Measurements from ENCODE around the gene TMEM236.
"Not testable (repeated sequence)": the region's sequence is repeated elsewhere in the genome, so short reads cannot be mapped to it uniquely, and the experiment has no call there.

The TMEM236 gene

DNA sequence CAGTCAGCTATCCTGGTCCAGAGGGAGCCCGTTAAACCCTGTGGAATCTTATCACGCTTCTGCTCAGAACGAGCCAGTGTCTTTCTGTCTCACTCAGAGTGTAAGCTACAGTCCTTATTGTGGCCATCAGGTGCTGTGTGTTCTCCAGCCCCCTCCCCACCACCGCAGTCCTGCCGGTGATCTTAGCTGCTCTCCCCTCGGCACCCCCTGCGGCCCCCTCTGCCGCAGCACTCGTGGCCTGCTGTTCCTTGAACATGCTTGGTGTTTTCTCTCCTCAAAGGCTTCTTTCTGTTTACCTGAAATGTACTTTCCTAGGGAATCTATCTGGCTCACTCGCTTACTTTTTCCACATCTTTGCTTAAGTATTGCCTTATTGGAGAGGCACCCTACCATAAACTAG lies 38.2 kb upstream of the TMEM236 start:
- TF ChIP-seq CTCF (conservative IDR thresholded peaks at IDR 0.05), result no peak
- no peak overlapping the region for H3K27ac ChIP-seq

GRCh38 chr10:17716161-17716560 lies 35.8 kb upstream of the TMEM236 start:
- TF ChIP-seq CTCF (conservative IDR thresholded peaks at IDR 0.05), result no peak
- H3K27ac ChIP-seq, result no peak overlapping the region

GRCh38 chr10:17722317-17723014 lies 29.5 kb upstream of the TMEM236 start:
- not testable (repeated sequence) for H3K27ac ChIP-seq

GRCh38 chr10:17725703-17726102 lies 26.3 kb upstream of the TMEM236 start:
- no peak for TF ChIP-seq CTCF (conservative IDR thresholded peaks at IDR 0.05)
- no peak overlapping the region for H3K27ac ChIP-seq

GRCh38 chr10:17729630-17730029 lies 22.4 kb upstream of the TMEM236 start:
- TF ChIP-seq CTCF (conservative IDR thresholded peaks at IDR 0.05), result no peak
- H3K27ac ChIP-seq, result no peak overlapping the region

DNA sequence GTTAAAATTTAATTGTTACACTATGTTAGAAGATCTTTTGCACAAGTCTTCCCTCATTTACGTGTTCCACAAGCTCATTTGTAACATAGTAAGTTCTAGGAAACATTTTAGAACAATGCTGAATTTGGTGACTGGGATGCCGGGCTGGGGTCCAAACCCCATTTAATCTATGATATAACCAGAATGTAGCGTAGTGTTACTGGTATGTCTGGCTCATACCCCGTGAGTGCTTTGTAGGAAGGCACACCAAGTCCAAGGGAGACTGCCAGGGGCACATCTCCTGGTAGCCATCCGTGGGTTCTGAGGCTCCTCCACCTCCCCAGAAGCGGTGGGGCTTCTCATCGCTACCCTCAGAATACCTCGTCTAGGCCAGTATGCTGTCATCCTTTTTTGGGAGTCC lies 21.3 kb upstream of the TMEM236 start:
- no peak for TF ChIP-seq CTCF (conservative IDR thresholded peaks at IDR 0.05)
- no peak overlapping the region for H3K27ac ChIP-seq

- H3K27ac ChIP-seq, result no peak overlapping the region
Observed at GRCh38 chr10:17731331-17732020, 20.5 kb upstream of the TMEM236 start.

More at GRCh38 chr10:17731331-17732020, 20.5 kb upstream of the TMEM236 start:
- no peak for TF ChIP-seq CTCF (conservative IDR thresholded peaks at IDR 0.05)

All from VCaP (cell line).